ENCODE measurements around the gene NNAT.

NNAT gene

GRCh38 chr20:37479925-37480691 is 40.9 kb upstream of the NNAT start:
- H2BK5ac ChIP-seq (ENCODE audit: low read length) = no peak overlapping the region
- no peaks in the 10 kb centered on the region for H3K36me3 ChIP-seq (replicated peaks in 1 of 2; ENCODE audit: control insufficient read depth in 2 of 2, insufficient read depth in 2 of 2, low read length in 2 of 2)
- 100% methylated on average over 1 to 2 of the region's 9 CpGs for WGBS, 2 donors (ENCODE audit: extremely low coverage in 2 of 2, insufficient read length in 2 of 2, insufficient replicate concordance in 1 of 2)
- no peak overlapping the region for H4K91ac ChIP-seq (ENCODE audit: low read depth, low read length, poor library complexity)
- H4K8ac ChIP-seq (ENCODE audit: low read depth, low read length) = no peak overlapping the region
- H2BK15ac ChIP-seq (ENCODE audit: low read length) = no peak overlapping the region
- no peak overlapping the region for H2AK5ac ChIP-seq (ENCODE audit: low read depth, low read length)
- no peak overlapping the region for H3K4me2 ChIP-seq (ENCODE audit: insufficient read depth, low read length, poor library complexity, severe bottlenecking)
- H3K4me3 ChIP-seq (ENCODE audit: low read length in 2 of 2) = peak overlapping the region in 1 of 2 donors; percentile 55
- H3K79me1 ChIP-seq (ENCODE audit: low read depth, low read length) = no peaks in the 10 kb centered on the region
- no peak overlapping the region for H3K14ac ChIP-seq (ENCODE audit: low read length)
- no peak overlapping the region for H2AFZ ChIP-seq (ENCODE audit: low read length)
- no peak overlapping the region for H3K4ac ChIP-seq (ENCODE audit: low read length)
- H3K9ac ChIP-seq (ENCODE audit: low read depth, low read length, poor library complexity) = no peak overlapping the region
- no peak overlapping the region for H2BK12ac ChIP-seq (ENCODE audit: low read length)
- H3K4me1 ChIP-seq (ENCODE audit: control insufficient read depth in 2 of 2, insufficient read depth in 1 of 2, low read depth in 1 of 2, low read length in 2 of 2) = peaks cover 0 to 8% of the 10 kb centered on the region in 2 donors
- no peak overlapping the region for H3K18ac ChIP-seq (ENCODE audit: low read length)
- no peak overlapping the region for H3K23ac ChIP-seq (ENCODE audit: low read depth, low read length, poor library complexity)
- peaks cover 0 to 4% (median 2%) of the 10 kb centered on the region in 3 experiments for H3K27me3 ChIP-seq (ENCODE audit: control insufficient read depth in 3 of 3, insufficient read depth in 3 of 3, low read depth in 1 of 3, low read length in 3 of 3)
- no peak for DNase-seq (ENCODE audit: low spot score)
- no peak overlapping the region for H3K27ac ChIP-seq (replicated peaks; ENCODE audit: low read length)
- H3K9me3 ChIP-seq (replicated peaks in 1 of 2; ENCODE audit: control insufficient read depth in 2 of 2, insufficient read depth in 1 of 2, low read depth in 1 of 2, low read length in 2 of 2) = peaks cover 5 to 17% of the 10 kb centered on the region in 2 donors
- no peak overlapping the region for H2BK120ac ChIP-seq (ENCODE audit: low read depth, low read length)

DNA sequence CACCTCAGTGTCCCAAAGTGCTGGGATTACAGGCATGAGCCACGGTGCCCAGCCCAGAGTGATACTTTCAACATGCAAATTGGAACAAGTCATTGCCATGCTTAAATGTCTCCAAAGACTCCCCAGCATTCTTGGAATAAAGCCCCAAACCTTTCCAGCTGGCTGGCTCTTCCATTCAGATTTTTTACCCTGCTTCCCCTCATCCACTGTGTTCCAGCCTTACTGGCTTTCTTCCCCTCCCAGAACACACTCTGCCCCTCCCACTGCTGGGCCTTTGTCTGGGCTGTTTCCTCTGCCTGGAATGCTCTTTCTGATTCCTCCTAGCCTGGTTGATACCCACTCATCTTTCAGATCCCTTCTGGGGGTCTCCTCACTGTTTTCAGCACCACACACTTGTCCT is 40.1 kb upstream of the NNAT start:
- no peak overlapping the region for H4K8ac ChIP-seq (ENCODE audit: low read depth, low read length)
- no peak overlapping the region for H2BK15ac ChIP-seq (ENCODE audit: low read length)
- no peak for DNase-seq (ENCODE audit: low spot score)
- no peak overlapping the region for H3K18ac ChIP-seq (ENCODE audit: low read length)
- no peaks in the 10 kb centered on the region for H3K36me3 ChIP-seq (replicated peaks in 1 of 2; ENCODE audit: control insufficient read depth in 2 of 2, insufficient read depth in 2 of 2, low read length in 2 of 2)
- no peak overlapping the region for H2AK5ac ChIP-seq (ENCODE audit: low read depth, low read length)
- peaks cover 9 to 17% of the 10 kb centered on the region in 2 donors for H3K9me3 ChIP-seq (replicated peaks in 1 of 2; ENCODE audit: control insufficient read depth in 2 of 2, insufficient read depth in 1 of 2, low read depth in 1 of 2, low read length in 2 of 2)
- no peak overlapping the region for H3K4me2 ChIP-seq (ENCODE audit: insufficient read depth, low read length, poor library complexity, severe bottlenecking)
- H3K79me1 ChIP-seq (ENCODE audit: low read depth, low read length) = no peaks in the 10 kb centered on the region
- peaks cover 0 to 2% of the 10 kb centered on the region in 2 donors for H3K4me1 ChIP-seq (ENCODE audit: control insufficient read depth in 2 of 2, insufficient read depth in 1 of 2, low read depth in 1 of 2, low read length in 2 of 2)
- H3K27me3 ChIP-seq (ENCODE audit: control insufficient read depth in 3 of 3, insufficient read depth in 3 of 3, low read depth in 1 of 3, low read length in 3 of 3) = peaks cover 0 to 4% (median 2%) of the 10 kb centered on the region in 3 experiments
- no peak overlapping the region for H3K4ac ChIP-seq (ENCODE audit: low read length)
- no peak overlapping the region for H3K4me3 ChIP-seq (ENCODE audit: low read length in 2 of 2)
- no peak overlapping the region for H3K9ac ChIP-seq (ENCODE audit: low read depth, low read length, poor library complexity)
- no peak overlapping the region for H2BK12ac ChIP-seq (ENCODE audit: low read length)
- H3K14ac ChIP-seq (ENCODE audit: low read length) = no peak overlapping the region
- H4K91ac ChIP-seq (ENCODE audit: low read depth, low read length, poor library complexity) = no peak overlapping the region
- no CpG with 5 or more reads among the region's 1 CpG for WGBS, 2 donors (ENCODE audit: extremely low coverage in 2 of 2, insufficient read length in 2 of 2, insufficient replicate concordance in 1 of 2)
- no peak overlapping the region for H2BK120ac ChIP-seq (ENCODE audit: low read depth, low read length)
- no peak overlapping the region for H2BK5ac ChIP-seq (ENCODE audit: low read length)
- H3K23ac ChIP-seq (ENCODE audit: low read depth, low read length, poor library complexity) = no peak overlapping the region
- H3K27ac ChIP-seq (replicated peaks; ENCODE audit: low read length) = no peak overlapping the region
- H2AFZ ChIP-seq (ENCODE audit: low read length) = no peak overlapping the region

DNA sequence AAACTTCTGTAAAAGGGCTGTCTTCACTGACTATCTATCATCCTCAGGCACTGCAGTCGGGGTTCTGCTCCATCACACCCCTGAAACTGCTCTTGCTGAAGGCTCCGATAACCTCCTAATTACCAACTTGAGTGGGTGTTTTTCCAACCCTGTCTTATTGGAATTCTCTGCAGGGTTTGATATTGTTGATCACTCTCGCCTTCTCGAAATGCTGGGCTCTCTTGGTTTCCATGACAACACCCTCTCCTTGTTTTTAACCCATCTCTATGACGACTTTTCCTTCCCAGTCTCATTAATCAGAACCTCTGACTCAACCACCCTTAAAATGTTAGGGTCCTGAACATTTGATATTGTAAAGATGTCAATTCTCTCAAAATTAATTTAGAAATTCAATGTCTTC is 39.4 kb upstream of the NNAT start:
- H3K18ac ChIP-seq (ENCODE audit: low read length) = no peak overlapping the region
- no peak overlapping the region for H2BK5ac ChIP-seq (ENCODE audit: low read length)

DNA sequence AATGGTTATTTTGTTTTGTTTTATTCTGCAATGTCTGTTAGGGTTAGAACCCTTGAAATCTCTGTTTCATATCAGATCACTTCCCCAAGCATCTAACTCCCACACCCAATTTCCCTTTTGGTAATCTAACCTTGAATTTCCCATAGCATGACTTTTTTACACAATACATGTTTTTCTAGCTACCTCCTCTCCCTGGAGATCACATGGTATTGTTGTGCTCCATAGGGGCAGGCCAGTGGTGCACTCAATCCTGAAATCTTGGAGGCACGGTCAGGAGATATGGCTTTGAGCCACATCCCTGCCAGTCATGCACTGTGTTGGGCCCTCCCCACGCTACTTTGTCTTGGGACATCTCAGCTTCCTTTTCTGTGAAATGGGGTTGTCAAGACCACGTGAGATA is 36.7 kb upstream of the NNAT start:
- Histone ChIP-seq H2BK5ac (ENCODE audit: low read length) (no peak overlapping the region), H2BK15ac (ENCODE audit: low read length) (no peak overlapping the region), H3K79me1 (ENCODE audit: low read depth, low read length) (no peaks in the 10 kb centered on the region), H3K23ac (ENCODE audit: low read depth, low read length, poor library complexity) (no peak overlapping the region), H2AK5ac (ENCODE audit: low read depth, low read length) (no peak overlapping the region), H3K9me3 (replicated peaks in 1 of 2; ENCODE audit: control insufficient read depth in 2 of 2, insufficient read depth in 1 of 2, low read depth in 1 of 2, low read length in 2 of 2) (peaks cover 9 to 17% of the 10 kb centered on the region in 2 donors), H3K14ac (ENCODE audit: low read length) (no peak overlapping the region), H3K27me3 (ENCODE audit: control insufficient read depth in 3 of 3, insufficient read depth in 3 of 3, low read depth in 1 of 3, low read length in 3 of 3) (no peaks in the 10 kb centered on the region), H3K18ac (ENCODE audit: low read length) (no peak overlapping the region), H3K36me3 (replicated peaks in 1 of 2; ENCODE audit: control insufficient read depth in 2 of 2, insufficient read depth in 2 of 2, low read length in 2 of 2) (no peaks in the 10 kb centered on the region), H3K4me2 (ENCODE audit: insufficient read depth, low read length, poor library complexity, severe bottlenecking) (no peak overlapping the region), H3K4me3 (ENCODE audit: low read length in 2 of 2) (no peak overlapping the region), H4K91ac (ENCODE audit: low read depth, low read length, poor library complexity) (no peak overlapping the region), H2AFZ (ENCODE audit: low read length) (no peak overlapping the region), H3K27ac (replicated peaks; ENCODE audit: low read length) (no peak overlapping the region), H2BK120ac (ENCODE audit: low read depth, low read length) (no peak overlapping the region), H2BK12ac (ENCODE audit: low read length) (no peak overlapping the region), H3K4ac (ENCODE audit: low read length) (no peak overlapping the region), H4K8ac (ENCODE audit: low read depth, low read length) (no peak overlapping the region), H3K4me1 (ENCODE audit: control insufficient read depth in 2 of 2, insufficient read depth in 1 of 2, low read depth in 1 of 2, low read length in 2 of 2) (peaks cover 2 to 6% of the 10 kb centered on the region in 2 donors), H3K9ac (ENCODE audit: low read depth, low read length, poor library complexity) (no peak overlapping the region)
- DNase-seq (ENCODE audit: low spot score) = no peak
- WGBS, 2 donors (ENCODE audit: extremely low coverage in 2 of 2, insufficient read length in 2 of 2, insufficient replicate concordance in 1 of 2) = no CpG with 5 or more reads among the region's 3 CpGs

More for the DNA sequence above, 39.4 kb upstream of the NNAT start:
- Histone ChIP-seq H3K27me3 (ENCODE audit: control insufficient read depth in 3 of 3, insufficient read depth in 3 of 3, low read depth in 1 of 3, low read length in 3 of 3) (peaks cover 0 to 4% (median 2%) of the 10 kb centered on the region in 3 experiments), H2AK5ac (ENCODE audit: low read depth, low read length) (no peak overlapping the region), H3K9me3 (replicated peaks in 1 of 2; ENCODE audit: control insufficient read depth in 2 of 2, insufficient read depth in 1 of 2, low read depth in 1 of 2, low read length in 2 of 2) (peaks cover 9 to 17% of the 10 kb centered on the region in 2 donors), H2AFZ (ENCODE audit: low read length) (no peak overlapping the region), H3K4me1 (ENCODE audit: control insufficient read depth in 2 of 2, insufficient read depth in 1 of 2, low read depth in 1 of 2, low read length in 2 of 2) (peaks cover 2 to 3% of the 10 kb centered on the region in 2 donors), H3K4me3 (ENCODE audit: low read length in 2 of 2) (no peak overlapping the region), H3K14ac (ENCODE audit: low read length) (no peak overlapping the region), H3K4me2 (ENCODE audit: insufficient read depth, low read length, poor library complexity, severe bottlenecking) (no peak overlapping the region), H2BK120ac (ENCODE audit: low read depth, low read length) (no peak overlapping the region), H2BK15ac (ENCODE audit: low read length) (no peak overlapping the region), H3K79me1 (ENCODE audit: low read depth, low read length) (no peaks in the 10 kb centered on the region), H3K27ac (replicated peaks; ENCODE audit: low read length) (no peak overlapping the region), H4K8ac (ENCODE audit: low read depth, low read length) (no peak overlapping the region), H3K4ac (ENCODE audit: low read length) (no peak overlapping the region), H3K9ac (ENCODE audit: low read depth, low read length, poor library complexity) (no peak overlapping the region), H3K23ac (ENCODE audit: low read depth, low read length, poor library complexity) (no peak overlapping the region), H4K91ac (ENCODE audit: low read depth, low read length, poor library complexity) (no peak overlapping the region), H2BK12ac (ENCODE audit: low read length) (no peak overlapping the region), H3K36me3 (replicated peaks in 1 of 2; ENCODE audit: control insufficient read depth in 2 of 2, insufficient read depth in 2 of 2, low read length in 2 of 2) (no peaks in the 10 kb centered on the region)
- no CpG with 5 or more reads among the region's 5 CpGs for WGBS, 2 donors (ENCODE audit: extremely low coverage in 2 of 2, insufficient read length in 2 of 2, insufficient replicate concordance in 1 of 2)
- DNase-seq (ENCODE audit: low spot score) = no peak

Data from neuronal stem cell (in vitro differentiated cells).